Neural cell (in vitro differentiated cells): ENCODE measurements around the gene E4F1.

Source experiments
- CTCF ChIP-seq: fragments of 450-650 bp; IDR thresholded peaks from 2 replicates; pipeline ENCODE4 v1.5.1; 2014; ENCODE audit warnings: antibody characterized with exemption, mild to moderate bottlenecking, moderate library complexity; ENCODE audit not compliant: poor library complexity, severe bottlenecking
- EP300 ChIP-seq: fragments of 450-650 bp; conservative IDR thresholded peaks from 2 replicates; pipeline ENCODE4 v1.6.1; 2014; ENCODE audit warnings: antibody characterized with exemption, mild to moderate bottlenecking, moderate library complexity; ENCODE audit not compliant: poor library complexity, severe bottlenecking
- EZH2 ChIP-seq: fragments of 200-600, 300-800 bp; shearing (Covaris generic), sonication (generic); IDR thresholded peaks from 2 replicates; pipeline ENCODE4 v1.6.1; 2014; ENCODE audit warnings: antibody characterized with exemption, low read length, borderline replicate concordance, mild to moderate bottlenecking; ENCODE audit not compliant: insufficient read depth, poor library complexity, severe bottlenecking
- MXI1 ChIP-seq: fragments of 450-650 bp; conservative IDR thresholded peaks from 2 replicates; pipeline ENCODE4 v1.6.1; 2014; ENCODE audit warnings: antibody characterized with exemption, mild to moderate bottlenecking; ENCODE audit not compliant: poor library complexity, severe bottlenecking
- POLR2AphosphoS5 ChIP-seq: IDR thresholded peaks from 2 replicates; pipeline ENCODE4 v1.6.1; 2012
- RAD21 ChIP-seq: fragments of 450-650 bp; conservative IDR thresholded peaks from 2 replicates; pipeline ENCODE4 v1.6.1; 2014; ENCODE audit warnings: antibody characterized with exemption, mild to moderate bottlenecking, moderate library complexity
- REST ChIP-seq: IDR thresholded peaks from 2 replicates; pipeline ENCODE4 v1.6.1; 2012; ENCODE audit warnings: borderline replicate concordance
- SMC3 ChIP-seq: fragments of 450-650 bp; conservative IDR thresholded peaks from 2 replicates; pipeline ENCODE4 v1.6.1; 2014; ENCODE audit warnings: antibody characterized with exemption, mild to moderate bottlenecking, moderate library complexity; ENCODE audit not compliant: poor library complexity
- TAF1 ChIP-seq: IDR thresholded peaks from 2 replicates; pipeline ENCODE4 v1.6.1; 2012; ENCODE audit warnings: low read depth

- TF ChIP-seq EZH2 (no peak), EP300 (no peak), CTCF (no peak), TAF1 (no peak), MXI1 (no peak), SMC3 (no peak), POLR2AphosphoS5 (no peak), REST (no peak), RAD21 (no peak)
Measured at GRCh38 chr16:2253293-2253692, 29.9 kb downstream of the E4F1 start.
